Measurements from ENCODE around the gene RASSF7.
A peak's percentile ranks its signal among the peaks of the same experiment; 100 is the strongest.

The RASSF7 gene

GRCh38 chr11:533586-534395 lies 27.0 kb upstream of the RASSF7 start:
- Histone ChIP-seq H3K36me3 (ENCODE audit: control insufficient read depth, insufficient read depth, low read length) (peaks cover 22% of the 10 kb centered on the region), H3K4me1 (ENCODE audit: control insufficient read depth, insufficient read depth, low read length) (peaks cover 15% of the 10 kb centered on the region), H3K27ac (ENCODE audit: insufficient read depth, low read depth, low read length, poor library complexity, severe bottlenecking) (no peak overlapping the region), H3K9me3 (ENCODE audit: control insufficient read depth, low read length) (no peaks in the 10 kb centered on the region), H3K27me3 (ENCODE audit: control insufficient read depth, insufficient read depth, low read length, poor library complexity, severe bottlenecking) (peaks cover 30% of the 10 kb centered on the region), H3K4me3 (ENCODE audit: insufficient read depth, low read depth, low read length) (peak overlapping the region; percentile 82)
- WGBS, 2 experiments = 95 to 96% methylated on average over 37 of the region's 37 CpGs

- Histone ChIP-seq H3K27ac (ENCODE audit: insufficient read depth, low read depth, low read length, poor library complexity, severe bottlenecking) (no peak overlapping the region), H3K4me1 (ENCODE audit: control insufficient read depth, insufficient read depth, low read length) (peaks cover 15% of the 10 kb centered on the region), H3K27me3 (ENCODE audit: control insufficient read depth, insufficient read depth, low read length, poor library complexity, severe bottlenecking) (peaks cover 30% of the 10 kb centered on the region), H3K9me3 (ENCODE audit: control insufficient read depth, low read length) (no peaks in the 10 kb centered on the region), H3K36me3 (ENCODE audit: control insufficient read depth, insufficient read depth, low read length) (peaks cover 22% of the 10 kb centered on the region), H3K4me3 (ENCODE audit: insufficient read depth, low read depth, low read length) (peak overlapping the region; percentile 82)
- WGBS, 2 experiments = 14 to 15% methylated on average over 66 of the region's 66 CpGs
Measured at GRCh38 chr11:534396-535209, 26.2 kb upstream of the RASSF7 start.

- H3K4me1 ChIP-seq (ENCODE audit: control insufficient read depth, insufficient read depth, low read length) = peaks cover 15% of the 10 kb centered on the region
- WGBS, 2 experiments = 0 to 1% methylated on average over 56 of the region's 56 CpGs
- H3K36me3 ChIP-seq (ENCODE audit: control insufficient read depth, insufficient read depth, low read length) = peaks cover 22% of the 10 kb centered on the region
- peaks cover 30% of the 10 kb centered on the region for H3K27me3 ChIP-seq (ENCODE audit: control insufficient read depth, insufficient read depth, low read length, poor library complexity, severe bottlenecking)
- H3K27ac ChIP-seq (ENCODE audit: insufficient read depth, low read depth, low read length, poor library complexity, severe bottlenecking) = no peak overlapping the region
- no peaks in the 10 kb centered on the region for H3K9me3 ChIP-seq (ENCODE audit: control insufficient read depth, low read length)
- peak overlapping the region; percentile 82 for H3K4me3 ChIP-seq (ENCODE audit: insufficient read depth, low read depth, low read length)
Measured at GRCh38 chr11:535210-535518, 25.6 kb upstream of the RASSF7 start.

GRCh38 chr11:535519-536454 lies 25.0 kb upstream of the RASSF7 start, which contains the start of gene HRAS:
HRAS (minus strand) TSS chr11:535576.
- H3K36me3 ChIP-seq (ENCODE audit: control insufficient read depth, insufficient read depth, low read length) = peaks cover 22% of the 10 kb centered on the region
- peaks cover 30% of the 10 kb centered on the region for H3K27me3 ChIP-seq (ENCODE audit: control insufficient read depth, insufficient read depth, low read length, poor library complexity, severe bottlenecking)
- H3K4me3 ChIP-seq (ENCODE audit: insufficient read depth, low read depth, low read length) = peak within 1 kb of the TSS; percentile 82
- peaks cover 19% of the 10 kb centered on the region for H3K4me1 ChIP-seq (ENCODE audit: control insufficient read depth, insufficient read depth, low read length)
- H3K9me3 ChIP-seq (ENCODE audit: control insufficient read depth, low read length) = no peaks in the 10 kb centered on the region
- no peak within 1 kb of the TSS for H3K27ac ChIP-seq (ENCODE audit: insufficient read depth, low read depth, low read length, poor library complexity, severe bottlenecking)
- WGBS, 2 experiments = 1 to 2% methylated on average over 97 of the region's 97 CpGs

DNA sequence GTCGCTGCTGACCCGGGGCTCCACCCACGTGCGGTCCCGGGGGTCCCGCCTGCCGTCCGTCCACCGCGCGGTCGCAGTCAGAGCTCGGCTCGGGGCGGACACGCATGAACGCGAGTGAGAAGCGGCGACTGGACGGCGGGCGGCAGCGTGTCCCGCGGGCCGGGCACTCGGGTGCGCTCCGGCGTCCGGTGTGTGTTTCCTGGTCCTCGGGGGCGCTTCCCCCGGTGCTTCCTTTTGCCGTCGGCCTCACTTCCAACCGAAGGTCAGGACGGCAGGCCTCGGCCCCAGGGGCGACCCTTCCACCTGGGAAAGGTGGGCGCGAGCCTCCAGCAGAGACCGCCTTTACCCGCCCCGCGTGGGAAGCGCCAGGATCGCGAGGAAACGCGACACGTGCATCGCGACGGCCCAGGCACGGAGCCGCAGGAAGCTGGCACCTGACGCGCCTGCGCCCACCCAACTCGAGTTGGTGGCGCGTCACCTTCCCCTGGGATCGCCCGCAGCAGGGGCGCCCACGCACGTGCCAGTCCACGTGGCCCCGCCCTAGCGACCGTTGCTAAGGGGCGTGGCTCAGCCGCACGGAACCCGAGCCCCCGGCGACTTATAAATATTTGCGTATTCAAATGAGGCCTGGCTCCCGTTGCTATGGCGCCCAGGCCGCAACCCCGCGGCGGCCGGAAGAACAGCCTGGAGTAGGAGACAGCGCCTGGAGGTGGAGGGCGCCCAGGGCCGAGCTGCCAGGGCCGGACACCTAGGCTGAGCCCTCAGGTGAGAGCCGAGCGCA lies 23.7 kb upstream of the RASSF7 start, which contains the start of gene LRRC56:
Gene LRRC56, plus strand, starts transcription at position 687 of the 781 bp plus-strand sequence. CDS start 3,158 bp downstream, outside the sequence.
- peak within 1 kb of the TSS; percentile 24 for H3K4me3 ChIP-seq (ENCODE audit: insufficient read depth, low read depth, low read length)
- WGBS, 2 experiments = 6 to 7% methylated on average over 93 of the region's 93 CpGs
- H3K4me1 ChIP-seq (ENCODE audit: control insufficient read depth, insufficient read depth, low read length) = peaks cover 23% of the 10 kb centered on the region
- peaks cover 16% of the 10 kb centered on the region for H3K36me3 ChIP-seq (ENCODE audit: control insufficient read depth, insufficient read depth, low read length)
- H3K27ac ChIP-seq (ENCODE audit: insufficient read depth, low read depth, low read length, poor library complexity, severe bottlenecking) = no peak within 1 kb of the TSS
- no peaks in the 10 kb centered on the region for H3K9me3 ChIP-seq (ENCODE audit: control insufficient read depth, low read length)
- peaks cover 30% of the 10 kb centered on the region for H3K27me3 ChIP-seq (ENCODE audit: control insufficient read depth, insufficient read depth, low read length, poor library complexity, severe bottlenecking)

DNA sequence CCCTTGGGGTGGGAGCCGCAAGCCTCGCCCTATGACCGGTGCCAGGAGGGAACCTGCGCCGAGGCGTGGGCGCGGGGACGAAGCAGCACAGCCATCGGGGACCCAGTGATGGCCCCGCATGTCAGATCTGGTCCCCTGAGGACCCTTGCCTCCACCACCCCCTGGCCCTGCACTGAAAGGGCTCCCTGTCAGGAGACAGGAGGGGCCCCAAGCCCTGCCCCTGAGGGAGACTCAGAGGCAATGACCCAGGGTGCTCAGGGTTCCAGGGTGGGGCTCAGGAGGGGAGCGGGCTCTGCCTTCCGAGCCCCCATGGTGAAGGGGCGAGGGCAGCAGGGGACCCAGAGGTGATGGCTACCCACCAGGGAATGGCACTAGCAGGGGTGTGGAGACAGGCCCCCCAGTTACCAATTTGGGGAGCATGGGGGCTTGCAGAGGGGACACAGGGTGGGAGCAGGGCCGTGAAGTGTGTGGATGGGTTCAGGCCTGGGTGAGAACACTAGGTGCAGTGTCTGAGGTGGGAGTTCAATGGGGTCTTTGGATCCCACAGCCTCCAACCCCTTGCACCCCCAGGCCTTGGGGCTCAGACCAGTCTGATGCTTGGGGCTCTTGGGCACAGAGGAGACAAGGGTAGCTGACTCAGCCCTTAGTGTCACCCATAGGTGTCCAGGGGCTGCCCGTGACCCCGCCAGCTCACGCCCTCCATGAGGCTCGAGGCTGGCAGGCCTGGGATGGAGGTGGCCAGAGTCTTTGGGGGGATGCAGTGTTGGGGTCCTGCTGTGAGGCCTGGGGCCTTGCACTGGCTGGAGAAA lies 22.9 kb upstream of the RASSF7 start:
- Histone ChIP-seq H3K27me3 (ENCODE audit: control insufficient read depth, insufficient read depth, low read length, poor library complexity, severe bottlenecking) (peaks cover 30% of the 10 kb centered on the region), H3K9me3 (ENCODE audit: control insufficient read depth, low read length) (no peaks in the 10 kb centered on the region), H3K4me1 (ENCODE audit: control insufficient read depth, insufficient read depth, low read length) (peaks cover 23% of the 10 kb centered on the region), H3K36me3 (ENCODE audit: control insufficient read depth, insufficient read depth, low read length) (peaks cover 8% of the 10 kb centered on the region), H3K27ac (ENCODE audit: insufficient read depth, low read depth, low read length, poor library complexity, severe bottlenecking) (no peak overlapping the region), H3K4me3 (ENCODE audit: insufficient read depth, low read depth, low read length) (peak overlapping the region; percentile 24)
- 48 to 51% methylated on average over 19 of the region's 19 CpGs for whole genome bisulfite sequencing, 2 experiments

GRCh38 chr11:538431-539051 lies 22.2 kb upstream of the RASSF7 start:
- Histone ChIP-seq H3K27ac (ENCODE audit: insufficient read depth, low read depth, low read length, poor library complexity, severe bottlenecking) (no peak overlapping the region), H3K9me3 (ENCODE audit: control insufficient read depth, low read length) (no peaks in the 10 kb centered on the region), H3K4me1 (ENCODE audit: control insufficient read depth, insufficient read depth, low read length) (peaks cover 23% of the 10 kb centered on the region), H3K4me3 (ENCODE audit: insufficient read depth, low read depth, low read length) (no peak overlapping the region), H3K27me3 (ENCODE audit: control insufficient read depth, insufficient read depth, low read length, poor library complexity, severe bottlenecking) (peaks cover 30% of the 10 kb centered on the region), H3K36me3 (ENCODE audit: control insufficient read depth, insufficient read depth, low read length) (peaks cover 4% of the 10 kb centered on the region)
- WGBS, 2 experiments = 94 to 95% methylated on average over 20 of the region's 20 CpGs

DNA sequence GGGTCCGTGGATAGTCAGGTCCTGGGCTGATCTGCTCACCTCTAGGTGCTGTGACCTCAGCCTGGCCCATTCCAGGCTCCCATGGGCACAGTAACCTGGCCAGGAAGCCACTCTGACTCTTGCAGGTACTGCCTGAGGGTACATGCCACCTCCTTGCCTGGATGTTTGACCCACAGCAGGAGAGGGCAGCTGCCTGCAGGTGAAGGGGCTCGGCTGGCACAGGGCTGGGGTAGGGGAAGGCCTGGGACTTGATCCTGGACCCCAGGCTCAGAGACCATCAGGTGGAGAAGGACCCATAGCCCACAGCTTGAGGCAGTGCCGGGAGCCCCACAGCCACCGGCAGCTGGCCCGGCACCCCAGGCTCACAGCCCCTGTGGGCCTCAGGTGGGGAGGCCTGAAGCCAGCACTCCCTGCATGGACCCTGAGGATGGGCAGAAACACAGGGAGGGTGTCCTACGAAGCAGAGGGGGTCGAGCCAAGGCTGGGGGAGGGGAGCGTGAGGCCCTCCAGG lies 20.7 kb upstream of the RASSF7 start:
- Histone ChIP-seq H3K27ac (ENCODE audit: insufficient read depth, low read depth, low read length, poor library complexity, severe bottlenecking) (no peak overlapping the region), H3K9me3 (ENCODE audit: control insufficient read depth, low read length) (no peaks in the 10 kb centered on the region), H3K27me3 (ENCODE audit: control insufficient read depth, insufficient read depth, low read length, poor library complexity, severe bottlenecking) (peaks cover 30% of the 10 kb centered on the region), H3K36me3 (ENCODE audit: control insufficient read depth, insufficient read depth, low read length) (no peaks in the 10 kb centered on the region), H3K4me3 (ENCODE audit: insufficient read depth, low read depth, low read length) (no peak overlapping the region), H3K4me1 (ENCODE audit: control insufficient read depth, insufficient read depth, low read length) (peaks cover 21% of the 10 kb centered on the region)
- 87 to 88% methylated on average over 8 of the region's 8 CpGs for WGBS, 2 experiments

Measured in ectodermal cell (in vitro differentiated cells).